ENCODE measurements around the gene TCP1.
"Not testable (repeated sequence)": the region's sequence is repeated elsewhere in the genome, so short reads cannot be mapped to it uniquely, and the experiment has no call there.

Gene TCP1

DNA sequence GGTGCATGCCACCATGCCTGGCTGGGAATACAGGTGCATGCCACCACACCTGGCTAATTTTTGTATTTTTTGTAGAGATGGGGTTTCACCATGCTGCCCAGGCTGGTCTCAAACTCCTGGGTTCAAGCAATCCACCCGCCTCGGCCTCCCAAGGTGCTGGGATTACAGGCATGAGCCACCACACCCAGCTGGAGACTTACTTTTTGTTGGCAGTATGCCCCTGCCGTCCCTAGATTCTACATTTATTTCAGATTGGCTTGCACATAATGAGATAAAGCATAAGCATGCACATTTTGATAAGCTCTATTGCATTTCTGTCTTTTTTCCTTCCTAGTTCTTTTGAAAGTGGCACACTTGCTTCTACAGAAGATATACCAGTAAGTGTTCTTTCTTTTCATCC is 27.4 kb upstream of the TCP1 start:
- DNase-seq: not testable (repeated sequence)

DNA sequence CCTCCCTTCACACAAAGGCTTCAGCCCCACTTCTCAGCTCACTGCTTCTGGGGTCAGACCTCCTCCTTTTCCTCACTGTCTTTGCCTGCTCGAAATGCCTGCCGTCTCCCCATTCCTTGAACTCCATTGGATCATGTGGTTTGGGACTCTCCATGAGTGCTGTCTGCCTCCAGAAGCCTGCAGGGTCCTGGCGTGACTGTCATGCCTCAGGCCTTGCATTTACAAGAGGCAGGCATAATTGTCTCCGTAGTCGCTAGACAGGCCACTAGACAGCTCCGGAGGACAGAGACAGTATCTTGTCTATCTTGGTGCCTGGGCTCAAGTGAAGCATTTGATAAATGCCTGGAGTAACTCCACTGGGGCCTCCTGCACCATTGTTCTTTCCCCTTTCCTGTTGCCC is 26.0 kb upstream of the TCP1 start:
- no peak for DNase-seq

DNA sequence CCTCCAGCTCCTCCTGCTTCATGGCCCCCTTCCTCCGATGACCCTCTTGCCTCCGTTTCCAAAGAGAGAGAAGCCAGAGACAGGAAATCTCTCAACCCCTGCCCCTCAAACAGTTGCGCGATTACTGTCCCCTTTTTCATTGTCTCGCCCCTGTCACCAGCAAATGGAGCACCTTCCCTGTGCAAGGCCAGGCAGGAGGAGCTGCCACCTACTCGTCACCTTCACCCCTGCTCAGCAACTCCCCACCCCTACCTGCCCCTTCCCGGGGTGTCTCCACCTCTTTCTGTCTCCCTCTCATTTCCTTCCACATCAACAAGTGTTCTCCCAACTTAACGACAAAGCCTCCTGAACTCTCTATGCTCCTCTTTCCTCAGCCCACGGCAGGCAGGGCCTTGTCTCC is 24.4 kb upstream of the TCP1 start:
- DNase-seq: no peak

DNA sequence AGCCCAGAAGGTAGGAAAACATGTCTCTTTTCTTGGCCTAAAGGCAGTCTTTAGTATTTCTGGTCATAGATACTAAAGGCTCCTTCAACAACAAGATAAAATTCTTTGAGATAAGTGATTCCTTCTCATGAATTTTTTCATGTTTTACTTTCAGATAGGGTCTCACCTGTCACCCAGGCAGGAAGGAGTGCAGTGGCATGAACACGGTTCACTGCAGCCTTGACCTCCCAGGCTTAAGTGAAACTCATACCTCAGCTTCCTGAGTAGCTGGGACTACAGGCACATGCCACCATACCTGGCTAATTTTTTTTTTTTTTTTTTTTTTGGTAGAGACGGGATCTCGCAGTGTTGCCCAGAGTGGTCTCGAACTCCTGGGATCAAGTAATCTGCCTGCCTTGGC is 19.7 kb upstream of the TCP1 start:
- DNase-seq: no peak

DNA sequence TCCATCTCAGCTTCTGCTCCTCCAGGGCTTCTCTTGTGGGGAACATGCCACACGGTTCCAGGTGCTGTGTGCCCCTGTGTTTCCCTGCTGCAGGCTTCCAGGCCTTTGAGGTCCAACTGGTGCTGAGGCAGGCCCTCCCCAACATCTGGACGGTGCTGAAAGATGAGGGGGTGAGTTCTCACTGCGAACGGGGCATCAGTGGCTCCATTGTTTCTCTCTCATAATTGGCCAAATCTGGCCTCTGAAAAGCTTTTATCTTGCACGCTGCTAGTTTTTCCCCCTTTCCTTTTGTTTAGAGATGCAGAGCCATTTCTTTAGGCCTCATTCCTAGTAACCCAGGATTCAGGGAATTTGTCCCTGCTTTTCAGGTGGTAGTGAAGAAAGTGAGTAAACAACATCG is 19.2 kb upstream of the TCP1 start:
- no peak for DNase-seq

DNA sequence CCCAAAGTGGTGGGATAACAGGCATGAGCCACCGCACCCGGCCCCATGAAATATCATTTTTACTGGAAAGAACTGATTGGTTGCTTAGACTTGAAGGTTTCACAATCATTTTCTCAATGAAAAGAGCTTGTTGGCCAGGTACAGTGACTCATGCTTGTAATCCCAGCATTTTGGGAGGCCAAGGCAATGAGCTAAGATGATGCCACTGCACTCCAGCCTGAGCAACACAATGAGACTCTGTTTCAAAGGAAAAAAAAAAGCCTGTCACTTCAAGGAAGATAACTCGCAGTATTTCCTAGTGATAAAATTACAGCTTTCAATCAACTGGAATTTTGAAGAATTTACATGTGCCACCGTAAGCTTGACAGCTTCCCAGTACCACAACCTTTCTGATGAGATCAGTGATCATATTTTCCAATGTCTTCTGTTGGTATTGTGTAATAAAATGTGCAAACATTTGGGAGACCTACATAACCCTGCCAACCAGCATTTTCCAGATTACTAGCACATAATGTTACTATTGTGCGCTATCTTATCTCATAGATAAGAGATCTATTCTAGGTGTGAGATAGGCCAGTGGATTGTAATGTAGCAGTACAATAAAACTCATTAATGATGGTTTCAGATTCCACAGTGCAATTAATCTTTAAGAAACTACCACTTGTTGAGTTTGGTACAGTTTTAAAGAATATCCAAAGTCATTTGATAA is 17.9 kb upstream of the TCP1 start:
- DNase-seq: peak; percentile 84

DNA sequence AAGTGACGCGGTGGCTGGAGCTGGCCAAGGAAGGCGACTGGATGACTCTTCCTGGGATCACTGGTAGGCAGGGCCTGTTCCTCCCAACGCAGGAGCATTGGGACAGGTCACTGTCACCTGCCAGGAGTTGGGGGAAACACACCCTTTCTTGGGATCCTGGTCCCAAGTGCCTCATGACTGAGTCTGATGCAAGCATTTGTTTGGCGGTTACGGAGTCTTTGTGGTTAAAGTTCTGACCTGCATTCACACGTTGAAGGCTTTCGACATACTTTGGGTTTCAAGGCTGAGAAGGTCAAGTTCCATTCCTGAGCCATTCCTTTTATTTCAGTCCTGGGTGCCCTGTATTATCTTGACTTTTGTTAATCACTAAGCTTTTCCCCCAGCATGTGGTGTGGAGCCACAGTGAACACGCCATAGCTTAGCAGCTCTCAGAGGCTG is 16.6 kb upstream of the TCP1 start:
- DNase-seq: no peak

DNA sequence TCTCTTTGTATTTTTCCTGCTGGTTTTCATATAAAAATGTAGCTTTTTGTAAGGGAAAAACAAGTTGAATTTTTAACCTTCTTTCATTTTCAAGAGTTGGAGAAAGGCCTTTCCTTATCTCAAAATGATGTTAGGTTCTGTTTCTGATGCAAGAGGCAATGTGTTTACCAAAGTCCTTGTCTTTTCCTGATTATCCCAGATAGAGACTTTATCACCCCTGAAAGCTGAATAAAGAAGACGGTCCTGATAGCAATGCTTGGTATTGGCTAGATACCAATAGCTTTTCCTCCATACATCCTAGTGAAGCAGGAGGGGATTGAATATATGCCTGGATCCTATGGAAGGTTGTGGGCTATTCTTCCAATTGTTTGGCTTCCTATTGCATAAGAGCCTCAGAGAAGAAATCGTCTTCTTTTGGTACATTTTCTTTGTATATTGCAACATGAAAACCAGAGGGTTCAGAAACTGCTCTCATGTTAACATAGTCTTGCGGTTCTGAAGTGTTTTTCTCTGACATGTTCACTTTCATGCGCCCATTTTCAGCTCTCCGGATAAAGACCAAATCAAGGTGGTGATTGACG is 16.1 kb upstream of the TCP1 start:
- no peak for DNase-seq

DNA sequence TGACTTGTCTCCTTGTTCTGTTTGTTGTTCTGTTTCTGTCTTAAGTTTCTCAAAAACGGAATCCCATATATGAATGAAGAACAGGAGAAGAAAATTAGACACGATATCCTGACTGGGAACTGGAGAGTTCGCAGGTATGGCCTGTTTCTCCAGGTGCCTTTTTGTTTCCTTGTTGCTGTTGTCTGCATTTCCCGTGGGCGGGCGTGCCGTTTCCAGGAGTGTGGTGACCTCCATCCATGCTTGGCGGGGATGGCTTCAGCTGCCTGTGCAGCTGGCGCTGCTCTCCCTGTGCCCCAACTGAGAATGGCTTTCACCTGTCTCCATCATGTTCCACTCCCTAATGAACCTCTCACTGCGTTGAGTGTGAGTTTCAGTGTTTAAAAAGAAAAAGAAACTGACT is 15.1 kb upstream of the TCP1 start:
- peak; percentile 9 for DNase-seq

DNA sequence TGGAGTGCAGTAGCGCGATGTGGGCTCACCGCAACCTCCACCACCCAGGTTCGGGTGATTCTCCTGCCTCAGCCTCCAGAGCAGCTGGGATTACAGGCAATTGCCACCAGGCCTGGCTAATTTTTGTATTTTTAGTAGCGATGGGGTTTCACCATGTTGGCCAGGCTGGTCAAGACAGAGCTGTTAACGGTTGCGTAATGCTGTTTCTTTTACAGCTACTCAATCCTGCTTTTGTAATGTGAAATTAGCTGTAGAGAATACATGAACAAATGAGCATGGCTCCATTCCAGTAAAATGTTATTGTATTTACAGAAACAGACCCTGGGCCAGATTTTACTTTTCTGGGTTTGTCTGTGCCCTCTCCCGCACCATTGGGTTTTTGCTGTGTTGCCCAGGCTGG is 12.5 kb upstream of the TCP1 start:
- no peak for DNase-seq

DNA sequence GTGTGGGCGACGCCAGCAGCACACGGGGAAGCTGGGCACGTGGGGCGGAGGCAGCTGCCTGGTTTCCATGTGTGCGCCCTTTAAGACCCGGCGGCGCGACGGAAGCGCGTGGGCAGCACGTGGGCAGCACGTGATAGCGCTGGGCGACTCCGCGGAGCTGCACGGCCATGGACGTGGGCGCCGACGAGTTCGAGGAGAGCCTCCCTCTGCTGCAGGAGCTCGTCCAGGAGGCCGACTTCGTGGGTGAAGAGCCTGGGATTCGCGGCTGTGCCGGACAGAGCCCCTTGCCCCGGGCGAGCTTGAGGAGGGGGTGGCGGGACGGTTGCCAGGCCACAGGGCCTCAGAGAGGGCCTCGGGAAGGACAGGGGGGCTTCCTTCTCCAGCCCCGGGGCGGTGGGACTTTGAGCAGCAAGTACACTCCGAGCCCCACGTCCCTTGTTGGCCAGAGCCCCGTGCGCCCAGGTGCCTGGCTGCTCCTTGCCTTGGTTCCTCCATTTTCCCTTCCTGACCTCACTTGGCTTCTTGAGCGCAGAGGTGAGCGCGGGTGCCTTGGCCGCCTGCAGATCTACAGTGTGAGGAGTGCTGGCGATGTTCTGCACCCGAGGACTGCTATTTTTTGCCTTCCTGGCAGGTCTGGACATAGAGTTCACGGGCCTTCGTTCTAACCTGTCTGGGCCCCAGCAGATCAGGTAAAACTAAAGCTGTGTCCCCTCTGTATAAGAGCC is 10.9 kb upstream of the TCP1 start, which contains the start of gene PNLDC1:
TSS of gene PNLDC1 (plus strand) at position 136 of the 725 bp plus-strand sequence. CDS start at position 168, 32 bp downstream.
- no peak for DNase-seq

DNA sequence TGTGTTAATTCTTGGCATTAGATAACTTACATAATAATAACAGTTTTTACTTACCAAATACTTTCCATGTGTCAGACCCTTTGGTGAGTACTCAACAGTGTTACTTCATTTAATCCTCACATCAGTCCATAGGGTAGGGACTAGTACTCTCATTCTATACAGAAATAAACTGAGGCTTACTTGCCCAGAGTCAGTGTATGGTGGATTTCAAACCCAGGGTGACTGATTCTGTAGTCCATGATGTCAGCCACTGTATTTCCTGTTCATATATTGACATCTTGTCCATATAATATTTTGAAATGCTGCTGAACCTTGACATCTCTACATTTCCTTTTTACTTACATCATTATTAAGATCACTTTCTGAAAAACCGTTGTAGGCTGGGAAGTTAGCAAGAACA is 8.2 kb upstream of the TCP1 start:
- no peak for DNase-seq

DNA sequence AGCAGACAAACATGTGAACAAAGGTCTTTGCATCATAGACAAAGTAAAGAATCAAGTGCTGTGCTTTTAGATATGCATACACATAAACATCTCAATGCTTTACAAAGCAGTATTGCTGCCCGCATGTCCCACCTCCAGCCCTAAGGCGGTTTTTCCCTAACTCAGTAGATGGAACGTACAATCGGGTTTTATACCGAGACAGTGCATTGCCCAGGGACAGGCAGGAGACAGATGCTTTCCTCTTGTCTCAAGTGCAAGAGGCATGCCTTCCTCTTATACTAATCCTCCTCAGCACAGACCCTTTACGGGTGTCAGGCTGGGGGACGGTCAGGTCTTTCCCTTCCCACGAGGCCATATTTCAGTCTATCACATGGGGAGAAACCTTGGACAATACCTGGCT is 5.6 kb upstream of the TCP1 start:
- not testable (repeated sequence) for DNase-seq

DNA sequence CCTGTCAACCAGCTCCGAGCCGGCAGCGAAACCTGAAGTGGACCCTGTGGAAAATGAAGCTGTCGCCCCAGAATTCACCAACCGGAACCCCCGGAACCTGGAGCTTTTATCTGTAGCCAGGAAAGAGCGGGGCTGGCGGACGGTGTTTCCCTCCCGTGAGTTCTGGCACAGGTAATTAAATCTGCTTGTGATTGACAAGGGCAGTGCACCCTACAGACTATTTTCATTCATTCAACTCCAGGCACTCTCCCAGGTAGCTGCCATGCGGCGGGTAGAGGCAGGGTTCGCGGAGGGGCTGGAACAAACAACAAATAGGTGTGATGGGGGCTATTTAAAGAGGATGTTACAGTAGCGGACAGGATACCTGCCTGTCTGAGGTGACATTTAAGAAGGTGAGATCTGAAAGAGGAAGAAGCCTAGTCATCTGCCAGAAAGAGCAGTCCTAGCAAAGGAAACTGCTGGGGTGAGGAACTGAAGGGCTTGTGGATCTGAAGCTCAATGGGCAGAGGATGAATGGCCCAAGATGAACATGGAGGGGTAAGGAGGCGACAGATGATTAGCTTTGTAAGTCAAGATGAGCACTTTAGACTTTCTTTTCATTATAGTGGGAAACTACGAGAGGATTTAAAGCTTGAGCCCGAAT is 1.7 kb upstream of the TCP1 start:
- peak; percentile 64 for DNase-seq

DNA sequence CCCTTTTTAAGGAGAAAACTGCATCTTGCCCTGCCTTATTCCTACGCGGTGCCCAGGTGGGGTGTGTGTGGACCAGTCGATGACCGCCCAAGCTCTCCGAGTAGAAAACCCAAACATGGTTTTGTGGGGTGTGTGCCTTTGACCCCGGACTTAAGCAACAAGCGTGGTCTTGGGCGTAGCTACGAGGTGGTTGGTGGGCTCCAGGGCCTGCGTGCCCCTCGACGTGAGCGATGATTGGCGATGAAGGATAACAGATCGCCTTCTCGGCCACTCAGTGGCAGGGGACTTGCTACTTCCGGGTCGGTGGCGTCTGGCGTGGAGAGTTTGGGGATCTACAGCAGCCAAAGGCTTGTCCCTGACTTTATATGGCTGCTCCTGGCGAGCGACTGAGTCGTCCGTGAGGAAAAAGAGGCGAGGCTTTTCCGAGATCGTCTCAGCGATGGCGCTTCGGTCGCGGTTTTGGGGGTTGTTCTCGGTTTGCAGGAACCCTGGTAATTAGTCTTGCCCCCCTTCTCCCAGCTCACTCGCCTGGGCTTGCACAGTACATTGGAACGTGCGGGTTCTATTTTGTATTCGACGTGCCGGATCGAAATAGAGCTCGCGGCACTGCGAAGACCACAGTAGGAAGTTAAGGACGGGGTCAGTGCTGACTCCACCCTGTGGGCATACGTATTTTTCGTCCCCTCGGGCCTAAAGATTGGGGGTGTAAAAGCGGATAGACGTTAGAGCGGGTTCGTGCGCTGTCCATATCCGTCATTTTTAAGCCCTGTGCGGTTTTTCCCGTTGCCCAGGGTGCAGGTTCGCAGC is 950 bp upstream of the TCP1 start, which contains the start of gene MRPL18:
TSS of gene MRPL18 (plus strand) at position 319 of the 807 bp plus-strand sequence. CDS start at position 440, 121 bp downstream.
- peak; percentile 99 for DNase-seq

DNA sequence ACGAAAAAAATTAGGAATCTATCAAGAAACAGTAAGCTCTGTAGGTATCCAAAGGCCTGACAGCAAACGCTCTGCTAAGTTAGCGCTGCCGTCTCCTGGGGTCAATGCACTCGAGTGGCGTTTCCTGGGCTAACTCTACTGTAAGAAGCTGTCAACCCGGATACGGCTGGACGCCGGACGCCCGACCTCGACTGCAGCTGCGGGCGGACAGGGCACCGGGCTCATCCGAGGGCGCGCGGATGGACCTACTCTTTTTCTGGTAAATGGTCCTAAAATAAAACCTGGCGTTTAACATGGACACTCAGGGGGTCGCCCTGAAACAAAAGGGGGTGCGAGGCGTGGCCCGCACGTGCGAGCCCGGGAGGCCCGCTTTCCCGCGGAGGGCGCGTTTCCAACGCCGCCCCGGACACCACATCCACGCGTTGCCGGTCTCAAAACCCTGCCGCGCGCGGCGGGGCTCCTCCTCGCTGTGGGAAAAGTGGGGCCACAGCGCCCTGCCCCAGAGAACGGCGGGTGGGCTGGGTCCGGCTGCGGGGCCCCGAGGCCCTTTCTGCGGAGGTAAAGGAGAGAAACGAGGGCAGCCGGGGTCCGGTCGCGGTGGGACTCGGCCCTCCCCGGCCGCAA is 537 bp downstream of the TCP1 start:
- DNase-seq: peak; percentile 59

DNA sequence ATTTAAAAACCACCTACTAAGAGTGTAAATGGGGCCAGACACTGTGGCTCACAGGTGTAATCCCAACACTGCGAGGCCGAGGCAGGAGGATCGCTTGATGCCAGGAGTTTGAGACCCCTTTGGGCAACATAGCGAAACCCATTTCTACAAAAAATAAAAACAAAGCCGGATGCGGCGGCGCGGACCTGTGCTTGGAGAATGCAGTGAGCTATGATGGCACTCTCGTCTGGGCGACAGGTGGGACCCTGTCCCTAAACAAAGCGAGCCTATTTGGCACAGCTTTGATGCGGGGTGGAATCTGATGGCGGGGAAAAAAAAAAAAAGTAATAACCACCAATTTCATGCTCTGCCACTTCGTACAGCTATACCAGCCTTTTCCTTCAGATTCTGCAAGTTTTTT is 1.1 kb downstream of the TCP1 start:
- DNase-seq: no peak

DNA sequence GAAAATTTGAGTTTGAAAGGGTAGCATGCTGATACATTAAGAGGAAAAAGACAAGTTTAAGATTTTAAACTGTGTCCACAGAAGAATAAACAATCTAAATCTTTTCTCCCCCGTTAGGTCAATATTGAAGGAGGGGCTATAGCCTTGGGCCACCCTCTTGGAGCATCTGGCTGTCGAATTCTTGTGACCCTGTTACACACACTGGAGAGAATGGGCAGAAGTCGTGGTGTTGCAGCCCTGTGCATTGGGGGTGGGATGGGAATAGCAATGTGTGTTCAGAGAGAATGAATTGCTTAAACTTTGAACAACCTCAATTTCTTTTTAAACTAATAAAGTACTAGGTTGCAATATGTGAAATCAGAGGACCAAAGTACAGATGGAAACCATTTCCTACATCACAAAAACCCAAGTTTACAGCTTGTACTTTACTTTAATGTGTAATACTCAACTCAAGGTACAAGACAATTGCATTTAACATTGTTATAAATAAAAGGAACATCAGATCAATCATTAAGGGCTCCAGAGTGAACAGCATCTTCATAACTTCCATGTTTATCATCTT is 10.8 kb downstream of the TCP1 start:
- DNase-seq: no peak

DNA sequence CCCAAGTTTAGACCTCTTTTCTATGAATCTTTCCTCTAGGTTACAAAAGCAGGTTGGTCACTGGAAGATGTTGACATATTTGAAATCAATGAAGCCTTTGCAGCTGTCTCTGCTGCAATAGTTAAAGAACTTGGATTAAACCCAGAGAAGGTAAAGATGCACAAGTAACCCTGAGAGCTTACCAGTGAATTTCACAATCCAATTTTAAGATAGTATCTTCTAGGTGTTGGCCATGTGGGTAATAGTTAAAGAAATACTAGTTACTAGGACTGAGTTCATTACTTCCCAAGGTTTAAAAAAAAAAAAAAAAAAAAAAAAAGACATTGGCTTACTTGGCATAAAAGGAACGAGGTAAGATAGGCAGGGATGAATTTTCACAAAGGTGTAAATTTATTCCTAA is 11.3 kb downstream of the TCP1 start:
- DNase-seq: no peak

DNA sequence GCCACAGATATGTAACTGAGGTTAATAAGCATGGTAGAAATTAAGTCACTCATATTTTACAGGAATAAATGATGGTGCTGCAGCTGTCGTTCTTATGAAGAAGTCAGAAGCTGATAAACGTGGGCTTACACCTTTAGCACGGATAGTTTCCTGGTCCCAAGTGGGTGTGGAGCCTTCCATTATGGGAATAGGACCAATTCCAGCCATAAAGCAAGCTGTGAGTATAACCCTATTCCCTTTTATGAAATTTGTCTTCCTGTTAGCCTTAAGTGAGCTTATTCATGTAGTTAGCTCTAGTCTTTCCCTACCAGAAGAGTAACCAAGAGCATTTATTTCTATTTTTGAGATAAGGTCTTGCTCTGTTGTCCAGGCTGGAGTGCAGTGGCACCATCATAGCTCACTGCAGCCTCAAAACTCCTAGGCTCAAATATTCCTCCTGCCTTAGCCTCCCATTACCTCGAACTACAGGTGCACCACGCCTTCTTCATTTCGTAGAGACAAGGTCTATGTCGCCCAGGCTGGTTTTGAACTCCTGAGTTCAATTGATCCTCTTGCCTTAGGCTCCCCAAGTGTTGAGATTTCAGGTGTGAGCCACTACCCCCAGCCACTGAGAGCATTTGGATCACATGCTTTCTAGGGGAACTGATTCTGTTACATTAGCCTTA is 12.0 kb downstream of the TCP1 start:
- no peak for DNase-seq

DNA sequence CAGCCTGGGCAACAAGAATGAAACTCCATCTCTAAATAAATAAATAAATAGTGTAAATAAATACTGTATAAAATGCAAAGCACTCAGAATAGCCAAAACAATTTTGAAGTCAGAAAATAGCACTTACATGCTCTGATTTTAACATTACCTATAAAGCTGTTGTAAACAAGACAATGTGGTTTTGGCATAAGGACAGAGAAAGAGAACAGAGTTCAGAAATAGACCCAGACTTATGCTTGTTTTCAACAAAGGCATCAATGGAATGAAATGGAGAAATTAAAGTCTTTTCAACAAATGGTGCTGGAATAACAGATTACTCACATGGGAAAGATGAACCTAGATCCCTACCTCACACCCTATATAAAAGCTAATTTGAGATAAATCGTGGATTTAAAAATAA is 17.2 kb downstream of the TCP1 start:
- no peak for DNase-seq

All from NCI-H146 (cell line).